OCI-LY3 (cell line): ENCODE results near the gene DESI1.
"Not testable (repeated sequence)": the region's sequence is repeated elsewhere in the genome, so short reads cannot be mapped to it uniquely, and the experiment has no call there.

Experiments
- H2AFZ ChIP-seq: fragments of 200-600, 300-600 bp; shearing (Covaris generic); 2 replicates; pipeline ENCODE4 v1.6.0; 2014; ENCODE audit warnings: antibody characterized with exemption, low read depth, low read length
- H3K27ac ChIP-seq: fragments of 200-600, 300-600 bp; sonication (generic); 2 replicates; pipeline ENCODE4 v1.5.1; 2014; ENCODE audit warnings: mild to moderate bottlenecking, low read length, moderate library complexity, mixed read lengths
- H3K27me3 ChIP-seq: fragments of 200-600, 300-600 bp; sonication (generic); 2 replicates; pipeline ENCODE4 v1.6.1; 2014; ENCODE audit warnings: low read depth, low read length, mixed read lengths
- H3K36me3 ChIP-seq: fragments of 200-600, 300-600 bp; sonication (generic); replicated peaks from 2 replicates; pipeline ENCODE3; 2014; ENCODE audit warnings: low read depth, low read length, mixed read lengths
- H3K4me1 ChIP-seq: fragments of 300-600, 200-600 bp; sonication (generic); 2 replicates; pipeline ENCODE4 v1.6.1; 2014; ENCODE audit warnings: low read length, mixed read lengths
- H3K4me2 ChIP-seq: fragments of 200-600, 300-600 bp; sonication (generic); 2 replicates; pipeline ENCODE4 v1.6.1; 2014; ENCODE audit warnings: low read length, mixed read lengths
- H3K4me3 ChIP-seq: fragments of 300-600, 200-600 bp; sonication (generic); 2 replicates; pipeline ENCODE4 v1.5.1; 2014; ENCODE audit warnings: antibody characterized with exemption, mild to moderate bottlenecking, low read length, moderate library complexity
- H3K79me2 ChIP-seq: fragments of 300-600, 200-600 bp; shearing (Covaris generic); 2 replicates; pipeline ENCODE4 v1.6.1; 2014; ENCODE audit warnings: mild to moderate bottlenecking, low read length, mixed read lengths
- H3K9ac ChIP-seq: fragments of 300-600, 200-600 bp; shearing (Covaris generic); 2 replicates; pipeline ENCODE4 v1.6.0; 2014; ENCODE audit warnings: mild to moderate bottlenecking, low read length, moderate library complexity
- H3K9me3 ChIP-seq: fragments of 200-600, 300-600 bp; shearing (Covaris generic); 2 replicates; pipeline ENCODE4 v1.6.1; 2014; ENCODE audit warnings: low read length, mixed read lengths; ENCODE audit not compliant: insufficient read depth
- H4K20me1 ChIP-seq: fragments of 200-600, 300-600 bp; sonication (generic); 2 replicates; pipeline ENCODE4 v1.6.1; 2016; ENCODE audit warnings: low read length, mixed read lengths; ENCODE audit not compliant: insufficient read depth
- CTCF ChIP-seq: fragments of 200-600, 300-600 bp; sonication (generic); IDR thresholded peaks from 2 replicates; pipeline ENCODE4 v1.5.1; 2014; ENCODE audit warnings: antibody characterized with exemption, low read length, low read depth
- EZH2phosphoT487 ChIP-seq: fragments of 200-600 bp; shearing (Covaris generic); IDR thresholded peaks from 2 replicates; pipeline ENCODE4 v1.6.1; 2018; ENCODE audit warnings: antibody characterized with exemption, mixed run types, low read depth

DESI1 gene

GRCh38 chr22:41575533-41575932, 45.3 kb downstream of the DESI1 start:
- Histone ChIP-seq H3K9ac (no peak overlapping the region), H3K9me3 (no peaks in the 10 kb centered on the region), H3K36me3 (no peaks in the 10 kb centered on the region), H3K4me3 (no peak overlapping the region), H3K4me2 (no peak overlapping the region), H3K27me3 (no peaks in the 10 kb centered on the region), H2AFZ (no peak overlapping the region), H3K4me1 (peaks cover 3% of the 10 kb centered on the region; the same call in 1 of the 2 replicates), H3K27ac (no peak overlapping the region), H3K79me2 (no peaks in the 10 kb centered on the region), H4K20me1 (no peaks in the 10 kb centered on the region)
- TF ChIP-seq EZH2phosphoT487 (no peak), CTCF (no peak)

GRCh38 chr22:41574847-41575381, 45.9 kb downstream of the DESI1 start:
- no peaks in the 10 kb centered on the region for H3K27me3 ChIP-seq

GRCh38 chr22:41573677-41574076, 47.2 kb downstream of the DESI1 start:
- no peak overlapping the region for H3K9ac ChIP-seq
- no peaks in the 10 kb centered on the region for H3K9me3 ChIP-seq
- no peak overlapping the region for H2AFZ ChIP-seq
- H3K4me2 ChIP-seq = no peak overlapping the region
- no peaks in the 10 kb centered on the region for H4K20me1 ChIP-seq
- no peaks in the 10 kb centered on the region for H3K4me1 ChIP-seq
- no peak overlapping the region for H3K4me3 ChIP-seq
- no peak overlapping the region for H3K27ac ChIP-seq
- H3K27me3 ChIP-seq = no peaks in the 10 kb centered on the region
- H3K36me3 ChIP-seq = no peaks in the 10 kb centered on the region
- no peaks in the 10 kb centered on the region for H3K79me2 ChIP-seq
- TF ChIP-seq EZH2phosphoT487 (no peak), CTCF (no peak)

More at GRCh38 chr22:41574847-41575381, 45.9 kb downstream of the DESI1 start:
- Histone ChIP-seq H3K27ac (no peak overlapping the region), H3K4me1 (no peaks in the 10 kb centered on the region), H3K4me3 (no peak overlapping the region), H4K20me1 (no peaks in the 10 kb centered on the region), H3K4me2 (no peak overlapping the region), H2AFZ (no peak overlapping the region), H3K9ac (no peak overlapping the region), H3K36me3 (no peaks in the 10 kb centered on the region), H3K79me2 (no peaks in the 10 kb centered on the region), H3K9me3 (no peaks in the 10 kb centered on the region)
- TF ChIP-seq EZH2phosphoT487 = no peak
- no peak for TF ChIP-seq CTCF

GRCh38 chr22:41572305-41572704, 48.5 kb downstream of the DESI1 start:
- not testable (repeated sequence) for H3K4me1 ChIP-seq, H3K4me2 ChIP-seq, H3K9ac ChIP-seq, H3K36me3 ChIP-seq, H3K27ac ChIP-seq, H3K79me2 ChIP-seq, H2AFZ ChIP-seq, H3K27me3 ChIP-seq, H4K20me1 ChIP-seq, H3K9me3 ChIP-seq, H3K4me3 ChIP-seq

- no peak for TF ChIP-seq CTCF
- no peak for TF ChIP-seq EZH2phosphoT487
- no peak overlapping the region for H2AFZ ChIP-seq
- H3K36me3 ChIP-seq = no peaks in the 10 kb centered on the region
- H3K79me2 ChIP-seq = no peaks in the 10 kb centered on the region
- no peaks in the 10 kb centered on the region for H3K9me3 ChIP-seq
- no peak overlapping the region for H3K4me2 ChIP-seq
- H4K20me1 ChIP-seq = no peaks in the 10 kb centered on the region
- no peak overlapping the region for H3K9ac ChIP-seq
- no peak overlapping the region for H3K4me3 ChIP-seq
- no peaks in the 10 kb centered on the region for H3K27me3 ChIP-seq
- H3K27ac ChIP-seq = no peak overlapping the region
- H3K4me1 ChIP-seq = no peaks in the 10 kb centered on the region
Measured at GRCh38 chr22:41571786-41572185, 49.1 kb downstream of the DESI1 start.
